ENCODE data around the gene CPE.
A peak's percentile ranks its signal among the peaks of the same experiment; 100 is the strongest.

The CPE gene

GRCh38 chr4:165462009-165462408, 83.2 kb downstream of the CPE start:
- no peak overlapping the region for H3K27ac ChIP-seq (ENCODE audit: low read length)
- H3K4me1 ChIP-seq (ENCODE audit: low read length) = peaks cover 4% of the 10 kb centered on the region; the same call in 1 of the 2 replicates
- H4K20me1 ChIP-seq (ENCODE audit: insufficient read depth, low read length) = no peaks in the 10 kb centered on the region
- H3K4me3 ChIP-seq (ENCODE audit: low read length) = no peak overlapping the region
- H3K27me3 ChIP-seq (ENCODE audit: low read depth, low read length) = no peaks in the 10 kb centered on the region
- no peak for TF ChIP-seq EZH2phosphoT487 (IDR thresholded peaks at IDR 0.05; ENCODE audit: low read depth)
- TF ChIP-seq CTCF (IDR thresholded peaks at IDR 0.05; ENCODE audit: low read depth, low read length) = no peak
- H3K79me2 ChIP-seq (ENCODE audit: low read length) = no peaks in the 10 kb centered on the region
- no peaks in the 10 kb centered on the region for H3K36me3 ChIP-seq (replicated peaks; ENCODE audit: low read depth, low read length)
- H3K9ac ChIP-seq (ENCODE audit: low read length) = no peak overlapping the region
- H2AFZ ChIP-seq (ENCODE audit: low read depth, low read length) = no peak overlapping the region
- no peaks in the 10 kb centered on the region for H3K9me3 ChIP-seq (ENCODE audit: insufficient read depth, low read length)
- H3K4me2 ChIP-seq (ENCODE audit: low read length) = no peak overlapping the region

GRCh38 chr4:165464376-165464775, 85.6 kb downstream of the CPE start:
- Histone ChIP-seq H3K4me2 (ENCODE audit: low read length) (peak overlapping the region; percentile 49), H4K20me1 (ENCODE audit: insufficient read depth, low read length) (no peaks in the 10 kb centered on the region), H3K9ac (ENCODE audit: low read length) (no peak overlapping the region), H3K27me3 (ENCODE audit: low read depth, low read length) (no peaks in the 10 kb centered on the region), H3K4me1 (ENCODE audit: low read length) (peaks cover 4% of the 10 kb centered on the region; the same call in 1 of the 2 replicates), H2AFZ (ENCODE audit: low read depth, low read length) (peak overlapping the region; percentile 64), H3K4me3 (ENCODE audit: low read length) (peak overlapping the region; percentile 27), H3K36me3 (replicated peaks; ENCODE audit: low read depth, low read length) (no peaks in the 10 kb centered on the region), H3K9me3 (ENCODE audit: insufficient read depth, low read length) (no peaks in the 10 kb centered on the region), H3K27ac (ENCODE audit: low read length) (no peak overlapping the region), H3K79me2 (ENCODE audit: low read length) (no peaks in the 10 kb centered on the region)
- no peak for TF ChIP-seq EZH2phosphoT487 (IDR thresholded peaks at IDR 0.05; ENCODE audit: low read depth)

GRCh38 chr4:165464813-165465381, 86.1 kb downstream of the CPE start:
- Histone ChIP-seq H3K9me3 (ENCODE audit: insufficient read depth, low read length) (no peaks in the 10 kb centered on the region), H3K36me3 (replicated peaks; ENCODE audit: low read depth, low read length) (no peaks in the 10 kb centered on the region), H2AFZ (ENCODE audit: low read depth, low read length) (peak overlapping the region; percentile 64), H3K79me2 (ENCODE audit: low read length) (no peaks in the 10 kb centered on the region), H3K27ac (ENCODE audit: low read length) (no peak overlapping the region), H3K9ac (ENCODE audit: low read length) (no peak overlapping the region), H3K4me1 (ENCODE audit: low read length) (peaks cover 4% of the 10 kb centered on the region; the same call in 1 of the 2 replicates), H3K4me3 (ENCODE audit: low read length) (peak overlapping the region; percentile 27), H3K27me3 (ENCODE audit: low read depth, low read length) (no peaks in the 10 kb centered on the region), H4K20me1 (ENCODE audit: insufficient read depth, low read length) (no peaks in the 10 kb centered on the region), H3K4me2 (ENCODE audit: low read length) (peak overlapping the region; percentile 49)
- TF ChIP-seq EZH2phosphoT487 (IDR thresholded peaks at IDR 0.05; ENCODE audit: low read depth) (no peak), CTCF (IDR thresholded peaks at IDR 0.05; ENCODE audit: low read depth, low read length) (peak; percentile 98)

- Histone ChIP-seq H3K4me1 (ENCODE audit: low read length) (no peaks in the 10 kb centered on the region; the same call in 1 of the 2 replicates), H3K9me3 (ENCODE audit: insufficient read depth, low read length) (peaks cover 43% of the 10 kb centered on the region), H3K36me3 (replicated peaks; ENCODE audit: low read depth, low read length) (peaks cover 2% of the 10 kb centered on the region), H3K79me2 (ENCODE audit: low read length) (no peaks in the 10 kb centered on the region), H3K27me3 (ENCODE audit: low read depth, low read length) (no peaks in the 10 kb centered on the region), H3K27ac (ENCODE audit: low read length) (no peak overlapping the region), H2AFZ (ENCODE audit: low read depth, low read length) (no peak overlapping the region), H4K20me1 (ENCODE audit: insufficient read depth, low read length) (no peaks in the 10 kb centered on the region), H3K9ac (ENCODE audit: low read length) (no peak overlapping the region), H3K4me3 (ENCODE audit: low read length) (no peak overlapping the region), H3K4me2 (ENCODE audit: low read length) (no peak overlapping the region)
- no peak for TF ChIP-seq CTCF (IDR thresholded peaks at IDR 0.05; ENCODE audit: low read depth, low read length)
- no peak for TF ChIP-seq EZH2phosphoT487 (IDR thresholded peaks at IDR 0.05; ENCODE audit: low read depth)
These were observed 91.2 kb downstream of the CPE start for GRCh38 chr4:165470009-165470408.
